A549 treated with AZD2906 at 1 μM for 4 hours (cell line): ENCODE measurements around the gene SGCA. TPM values are rescaled to one million over a fixed set of nuclear protein-coding genes. Genes with fewer than 3 reads are reported as not detected.

ENCODE experiments used
- total RNA-seq: library from RNA; stranded (reverse); fragments of 200-300 nt; extraction: Qiagen RNA extraction; gene quantifications from 5 replicates; pipeline ENCODE4 v1.2.3, GENCODE V29; 2022

Gene SGCA
- total RNA-seq: 1.0 to 2.8 TPM (median 1.6 TPM) in 5 replicates

DNA sequence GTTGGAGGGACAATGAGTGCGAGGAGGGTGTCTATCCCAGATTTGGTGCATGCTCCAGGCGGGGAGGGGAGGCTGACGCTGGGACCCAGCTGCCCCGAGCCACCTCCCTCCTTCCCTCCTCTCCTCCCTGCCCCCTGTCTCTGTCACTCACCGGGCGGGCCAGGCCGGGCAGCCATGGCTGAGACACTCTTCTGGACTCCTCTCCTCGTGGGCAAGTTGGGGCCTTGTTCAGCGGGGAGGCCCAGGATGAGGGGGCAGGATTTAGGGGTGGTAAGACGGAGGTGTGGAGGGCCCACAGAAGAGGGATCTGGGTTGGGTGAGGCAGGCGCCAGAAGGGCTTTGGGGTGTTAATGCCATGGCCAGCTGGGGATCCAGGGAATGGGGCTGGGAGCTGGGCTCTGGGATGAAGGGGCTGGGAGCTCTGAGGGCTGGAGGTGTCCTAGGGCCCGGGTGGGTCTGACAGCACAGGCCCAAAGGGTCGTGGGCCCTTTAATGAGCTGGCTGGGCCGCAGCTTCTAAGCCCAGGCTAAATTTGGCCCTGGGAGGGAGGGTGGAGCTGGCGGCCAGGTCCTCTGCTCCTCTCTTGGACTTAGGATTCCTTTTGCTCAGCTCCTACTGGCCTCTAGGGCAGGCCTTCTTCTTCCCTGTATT, at the start of gene SGCA:
Gene SGCA (plus strand): TSS at position 139 of the 651 bp plus-strand sequence. CDS start 36 bp downstream, at position 175.

DNA sequence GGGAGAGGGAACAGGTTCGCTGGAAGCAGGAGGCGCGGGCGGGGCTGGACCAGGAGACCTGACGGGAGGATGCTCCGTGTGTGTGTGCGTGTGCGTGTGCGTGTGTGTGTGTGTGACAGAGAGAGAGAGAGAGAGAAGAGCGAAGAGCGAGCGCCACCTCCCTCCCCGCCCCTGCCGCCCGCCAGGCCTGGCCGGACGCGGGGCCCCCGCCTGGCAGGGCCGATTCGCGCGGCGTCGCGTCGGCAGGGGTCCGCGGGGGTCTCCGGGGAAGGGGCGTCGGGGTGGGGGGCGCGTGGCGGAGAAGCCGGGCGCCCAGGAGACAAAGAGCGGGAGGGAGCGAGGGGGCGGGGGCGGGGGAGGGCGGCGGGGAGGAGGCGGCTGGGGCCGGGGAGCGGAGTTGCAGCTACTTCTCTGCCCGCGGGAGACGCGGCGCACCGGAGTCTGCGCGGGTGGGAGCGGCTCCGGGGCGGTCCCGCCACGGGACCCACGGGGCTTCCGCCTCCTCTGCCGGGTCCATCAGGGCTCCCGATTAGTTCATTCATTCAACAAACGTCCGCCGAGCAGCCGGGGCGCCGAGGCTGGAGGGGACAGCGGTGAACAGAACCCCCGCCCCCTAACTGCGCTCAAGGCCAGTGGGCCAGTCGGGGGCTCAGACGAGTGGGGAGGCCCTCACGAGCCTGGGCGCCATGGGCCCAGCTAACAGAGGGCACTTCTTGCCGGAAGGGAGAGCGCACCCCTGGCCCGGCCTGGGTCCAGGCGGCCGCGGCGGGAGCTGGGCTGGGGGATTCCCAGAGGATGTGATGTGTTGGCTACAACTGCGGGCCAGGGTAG, 35.9 kb upstream of the SGCA start, which contains the start of gene SAMD14:
Gene SAMD14 (minus strand): TSS at position 433 of the 831 bp plus-strand sequence. CDS start 5,201 bp downstream, outside the sequence.

DNA sequence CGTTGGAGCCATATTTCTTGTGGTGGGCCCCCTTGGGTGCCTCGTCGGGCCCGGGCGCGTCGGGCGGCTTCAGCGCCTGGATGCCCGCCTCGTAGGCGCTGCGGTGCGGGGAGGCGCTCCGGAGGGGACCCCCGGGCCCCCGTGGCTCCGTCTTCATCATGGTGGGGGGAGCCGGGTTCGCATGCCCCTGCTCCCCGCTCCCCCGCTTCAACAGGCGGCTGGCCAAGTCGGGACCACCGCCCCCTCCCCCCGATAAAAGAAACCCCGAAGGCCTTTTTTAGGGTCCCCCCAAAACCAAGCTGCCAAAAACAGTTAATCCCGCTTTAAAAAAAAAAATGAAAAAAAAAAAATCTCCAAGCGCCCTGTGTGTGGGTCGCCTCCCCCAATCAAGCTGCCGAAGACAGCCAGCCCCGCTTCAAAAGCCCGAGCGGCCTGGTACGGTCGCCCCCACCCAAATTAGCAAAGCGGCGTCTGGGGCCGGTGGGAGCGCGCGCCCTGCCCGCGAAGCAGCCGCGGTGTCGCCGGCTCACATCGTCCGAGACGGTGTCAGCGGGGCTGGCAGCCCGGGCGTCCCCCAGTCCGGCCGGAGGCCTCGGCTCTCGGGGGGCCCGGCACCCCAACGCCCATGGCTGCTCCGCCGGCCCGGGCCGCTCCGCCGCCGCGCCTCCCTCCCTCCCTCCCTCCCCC, 15.3 kb upstream of the SGCA start, which contains the start of gene PPP1R9B:
Gene PPP1R9B (minus strand): TSS at position 324 of the 687 bp plus-strand sequence. CDS start 164 bp downstream, at position 160.

DNA sequence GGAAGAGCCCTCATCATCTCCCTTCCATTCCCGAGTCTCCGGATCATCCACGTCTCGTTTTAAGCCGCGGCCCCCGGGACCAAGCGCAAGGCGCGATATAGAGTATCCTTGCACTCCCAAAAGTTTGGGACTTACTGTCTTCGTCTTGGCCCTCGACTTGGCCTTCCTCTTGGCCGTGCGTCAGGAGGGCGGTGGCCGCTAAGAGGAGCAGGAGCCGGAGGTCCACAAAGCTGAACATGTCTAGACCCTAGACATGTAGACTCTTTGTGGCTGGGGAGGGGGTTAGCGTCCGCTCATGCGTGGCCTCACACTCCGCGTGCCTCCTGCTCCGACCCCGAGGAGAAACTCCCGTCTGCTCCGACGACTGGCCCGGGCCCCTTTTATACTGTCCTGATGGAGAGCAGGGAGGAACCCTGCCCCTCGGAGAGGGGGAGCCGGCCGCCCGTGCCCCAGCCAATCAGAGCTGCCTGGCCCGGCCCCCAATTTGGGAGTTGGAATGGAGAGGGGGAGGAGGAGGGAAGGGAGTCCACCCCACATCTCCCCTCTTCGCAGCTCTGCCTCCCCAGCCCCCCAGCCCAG, 35.6 kb downstream of the SGCA start, which contains the start of gene COL1A1:
Gene COL1A1 (minus strand): TSS at position 356 of the 579 bp plus-strand sequence. CDS start 118 bp downstream, at position 238.

Other genes with a start within 250 kb of the SGCA start
- gene DLX4, start 196.8 kb upstream of the SGCA start, total RNA-seq: 1.9 to 2.7 TPM (median 2.6 TPM) in 5 replicates
- 0.05 to 0.11 TPM (median 0.08 TPM) in 5 replicates for gene DLX3, start 170.8 kb upstream of the SGCA start, total RNA-seq
- gene ITGA3, start 109.9 kb upstream of the SGCA start, total RNA-seq: 354 to 383 TPM (median 368 TPM) in 5 replicates
- 15.3 to 20.3 TPM (median 17.2 TPM) in 5 replicates for gene PDK2, start 70.7 kb upstream of the SGCA start, total RNA-seq
- 0.25 to 0.52 TPM (median 0.49 TPM) in 5 replicates for gene SAMD14, start 35.8 kb upstream of the SGCA start, total RNA-seq
- gene PPP1R9B, start 15.3 kb upstream of the SGCA start, total RNA-seq: 41.9 to 52.0 TPM (median 49.5 TPM) in 5 replicates
- 6.3 to 11.2 TPM (median 8.9 TPM) in 5 replicates for gene COL1A1, start 35.6 kb downstream of the SGCA start, total RNA-seq
- gene TMEM92, start 108.5 kb downstream of the SGCA start, total RNA-seq: 14.3 to 19.6 TPM (median 17.0 TPM) in 5 replicates
- gene XYLT2, start 180.1 kb downstream of the SGCA start, total RNA-seq: 20.8 to 23.3 TPM (median 21.9 TPM) in 5 replicates
- gene MRPL27, start 207.2 kb downstream of the SGCA start, total RNA-seq: 136 to 159 TPM (median 145 TPM) in 5 replicates
- gene EME1, start 207.2 kb downstream of the SGCA start, total RNA-seq: 13.8 to 16.2 TPM (median 14.3 TPM) in 5 replicates
- 227 to 247 TPM (median 234 TPM) in 5 replicates for gene LRRC59, start 231.5 kb downstream of the SGCA start, total RNA-seq